Memory B cell (primary cell): Measurements from ENCODE around the gene TAMM41.

ENCODE experiments used
- ATAC-seq: fragments of 150-1000 bp; cut with Tn5 transposase; 2 replicates; pipeline ENCODE4 v1.10.0; 2021; ENCODE audit warnings: low read depth, mild to moderate bottlenecking, moderate library complexity
- DNase-seq, 2 donors: peaks; one replicate each; pipeline ENCODE4 v3.0.0; 2022; ENCODE audit warnings: low spot score in 2 of 2
- H3K27ac Mint-ChIP-seq: one replicate; pipeline ENCODE4 v1.8.0; 2022; ENCODE audit warnings: mild to moderate bottlenecking, moderate library complexity, mixed read lengths
- H3K27me3 Mint-ChIP-seq: one replicate; pipeline ENCODE4 v1.8.0; 2022; ENCODE audit warnings: mixed read lengths
- H3K36me3 Mint-ChIP-seq: one replicate; pipeline ENCODE4 v1.8.0; 2022; ENCODE audit warnings: mild to moderate bottlenecking, mixed read lengths
- H3K4me1 Mint-ChIP-seq: one replicate; pipeline ENCODE4 v1.8.0; 2022; ENCODE audit warnings: mixed read lengths
- H3K4me3 Mint-ChIP-seq: one replicate; pipeline ENCODE4 v1.8.0; 2022; ENCODE audit warnings: mild to moderate bottlenecking, moderate library complexity, mixed read lengths
- H3K9me3 Mint-ChIP-seq: one replicate; pipeline ENCODE4 v1.8.0; 2022; ENCODE audit warnings: mixed read lengths

The TAMM41 gene

DNA sequence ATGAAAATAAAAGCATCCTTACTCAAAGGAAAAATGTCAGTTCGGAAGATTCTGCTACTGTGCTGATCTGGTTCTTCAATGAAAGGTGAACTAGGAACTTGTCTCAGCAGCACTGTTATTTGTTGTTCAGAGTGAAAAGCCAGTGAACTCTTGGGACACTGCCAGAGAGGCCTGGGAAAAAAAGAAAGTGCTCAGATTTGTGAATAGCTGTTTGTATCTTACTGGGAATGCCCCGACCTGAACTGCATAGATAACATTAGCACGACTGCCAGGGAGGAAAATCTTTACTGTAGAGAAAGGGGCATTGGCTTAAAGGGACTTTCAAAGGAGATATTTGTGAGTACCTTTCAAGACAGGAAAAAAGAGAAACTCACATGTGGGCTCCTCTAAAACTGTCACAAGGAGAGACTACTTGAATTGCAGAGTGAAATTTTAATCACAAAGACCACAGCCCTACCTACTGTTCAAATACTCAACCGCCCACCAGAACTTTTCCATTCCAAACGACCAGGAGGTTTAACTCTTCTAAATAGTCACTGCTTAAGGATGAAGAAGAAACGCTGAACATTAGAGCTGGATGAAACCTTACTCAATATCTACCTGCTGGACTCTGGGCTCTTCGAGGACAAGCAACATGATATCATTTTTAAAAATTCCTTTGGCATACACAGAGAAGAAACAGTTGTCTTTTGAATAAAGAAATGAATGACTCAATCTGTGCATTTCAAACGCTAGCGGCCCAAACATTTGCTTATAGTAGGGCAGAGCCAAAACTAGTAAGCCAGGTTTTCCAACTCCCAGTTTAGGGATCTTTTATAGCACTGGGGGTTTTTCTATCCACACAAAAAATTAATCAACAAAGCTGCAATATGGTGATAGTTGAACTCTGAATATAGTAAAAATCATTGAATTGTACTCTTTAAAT is 13.4 kb downstream of the TAMM41 start:
- H3K27ac Mint-ChIP-seq = no peak overlapping the region
- no peaks in the 10 kb centered on the region for H3K9me3 Mint-ChIP-seq
- ATAC-seq (no peak), DNase-seq (no peak)
- H3K36me3 Mint-ChIP-seq = peaks cover 31% of the 10 kb centered on the region
- no peaks in the 10 kb centered on the region for H3K4me1 Mint-ChIP-seq
- no peak overlapping the region for H3K4me3 Mint-ChIP-seq
- no peaks in the 10 kb centered on the region for H3K27me3 Mint-ChIP-seq

DNA sequence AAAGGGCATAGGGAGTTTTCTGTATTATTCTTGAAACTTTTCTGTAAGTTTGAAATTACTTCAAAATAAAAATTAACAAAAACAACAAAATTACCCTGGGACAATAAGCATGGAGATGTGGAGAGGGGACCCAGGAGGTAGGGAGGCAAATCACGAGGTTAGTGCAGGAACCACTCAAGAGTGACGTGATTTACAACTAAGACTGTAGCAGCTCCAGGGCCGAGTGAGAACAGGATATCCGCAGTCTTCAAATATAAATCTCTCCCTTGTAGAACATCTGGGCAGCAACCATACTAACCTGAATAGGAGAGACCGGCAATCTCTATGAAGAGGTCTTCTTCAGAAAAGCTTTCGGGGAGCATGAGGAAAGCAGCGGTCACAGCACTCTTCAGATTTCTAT is 17.3 kb downstream of the TAMM41 start:
- H3K27me3 Mint-ChIP-seq = no peaks in the 10 kb centered on the region
- no peaks in the 10 kb centered on the region for H3K9me3 Mint-ChIP-seq
- no peak for ATAC-seq
- H3K27ac Mint-ChIP-seq = no peak overlapping the region
- DNase-seq = no peak
- peaks cover 40% of the 10 kb centered on the region for H3K36me3 Mint-ChIP-seq
- H3K4me3 Mint-ChIP-seq = no peak overlapping the region
- peaks cover 2% of the 10 kb centered on the region for H3K4me1 Mint-ChIP-seq

DNA sequence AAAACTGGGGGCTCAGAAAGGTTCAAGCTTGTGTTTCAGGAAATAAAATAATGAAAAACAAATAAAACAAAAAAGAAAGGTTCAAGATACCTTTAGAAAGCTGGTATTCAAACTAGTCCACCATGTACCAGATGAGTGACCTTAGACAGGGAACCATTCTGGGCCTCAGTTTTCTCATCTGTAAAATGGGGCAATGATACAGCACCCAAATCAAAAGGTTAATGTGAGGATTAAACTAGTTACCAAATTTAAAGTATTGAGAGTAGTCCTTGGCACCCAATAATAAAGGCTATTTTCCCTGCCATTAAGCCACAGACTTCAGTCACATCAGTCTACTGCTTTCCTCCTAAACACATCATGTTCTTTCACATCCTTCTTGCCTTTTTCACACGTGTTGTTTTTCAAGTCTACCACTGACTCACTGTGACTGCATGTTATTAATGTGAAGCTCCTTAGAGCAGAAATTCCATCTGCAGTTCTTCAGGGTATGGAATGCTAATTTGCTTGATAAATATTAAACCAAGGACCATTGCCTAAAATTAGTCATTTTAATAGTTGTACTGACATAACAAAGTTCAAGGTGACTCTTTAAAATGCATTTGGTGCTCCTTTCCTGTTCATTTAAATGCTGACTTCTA is 19.9 kb downstream of the TAMM41 start:
- H3K9me3 Mint-ChIP-seq = no peaks in the 10 kb centered on the region
- ATAC-seq = no peak

DNA sequence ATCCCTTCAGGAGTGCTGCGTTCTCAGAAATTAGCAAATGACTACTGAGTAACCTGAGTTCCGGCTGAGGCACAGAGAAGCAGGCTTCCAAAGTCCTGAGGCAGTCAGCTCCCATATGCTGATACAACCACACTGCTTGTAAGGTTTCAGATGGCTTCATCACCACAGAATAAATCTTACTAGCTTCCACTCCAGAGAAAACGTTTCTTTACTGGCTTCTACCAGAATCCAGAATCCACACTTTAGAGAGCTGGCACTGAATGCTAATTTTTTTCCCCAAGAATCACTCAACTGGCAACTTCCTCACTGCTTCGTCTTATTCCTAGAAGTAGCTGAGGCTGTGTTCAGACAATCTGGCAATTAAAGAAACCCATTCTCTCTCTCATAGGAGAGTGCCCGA is 21.4 kb downstream of the TAMM41 start:
- Mint-ChIP-seq H3K9me3 (no peaks in the 10 kb centered on the region), H3K27ac (no peak overlapping the region), H3K4me1 (peaks cover 2% of the 10 kb centered on the region), H3K36me3 (peaks cover 35% of the 10 kb centered on the region), H3K27me3 (no peaks in the 10 kb centered on the region), H3K4me3 (no peak overlapping the region)
- ATAC-seq (no peak), DNase-seq (no peak)

More for the DNA sequence above, 19.9 kb downstream of the TAMM41 start:
- Mint-ChIP-seq H3K4me3 (no peak overlapping the region), H3K27ac (no peak overlapping the region), H3K36me3 (peaks cover 34% of the 10 kb centered on the region), H3K27me3 (no peaks in the 10 kb centered on the region), H3K4me1 (peaks cover 2% of the 10 kb centered on the region)
- no peak for DNase-seq

DNA sequence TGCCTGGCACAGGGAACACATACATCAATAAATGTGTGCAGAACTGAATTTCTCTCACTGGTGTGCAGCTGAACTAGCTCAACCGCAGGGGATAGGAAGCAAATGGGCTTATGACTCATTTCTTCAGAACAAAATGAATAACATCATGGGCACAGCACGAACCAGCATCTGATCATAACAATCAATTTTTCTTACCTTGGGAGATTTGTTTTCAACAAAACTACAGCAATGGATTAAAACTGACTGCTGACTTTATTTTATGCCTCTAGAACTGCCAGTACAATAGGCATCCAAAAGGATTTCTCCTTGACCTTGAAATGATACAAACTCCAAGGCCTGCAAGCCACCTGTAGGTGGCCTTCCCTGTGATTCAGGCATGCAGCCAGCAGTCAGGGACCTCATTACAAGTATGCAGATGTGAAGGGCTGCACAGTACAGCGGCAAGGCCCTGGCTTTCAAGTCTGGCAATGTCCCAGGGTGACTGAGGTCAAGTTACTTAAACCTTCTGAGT is 26.1 kb downstream of the TAMM41 start:
- Mint-ChIP-seq H3K9me3 (no peaks in the 10 kb centered on the region), H3K4me3 (no peak overlapping the region), H3K4me1 (peaks cover 2% of the 10 kb centered on the region), H3K27me3 (no peaks in the 10 kb centered on the region), H3K27ac (no peak overlapping the region), H3K36me3 (peaks cover 35% of the 10 kb centered on the region)
- ATAC-seq (no peak), DNase-seq (no peak)

DNA sequence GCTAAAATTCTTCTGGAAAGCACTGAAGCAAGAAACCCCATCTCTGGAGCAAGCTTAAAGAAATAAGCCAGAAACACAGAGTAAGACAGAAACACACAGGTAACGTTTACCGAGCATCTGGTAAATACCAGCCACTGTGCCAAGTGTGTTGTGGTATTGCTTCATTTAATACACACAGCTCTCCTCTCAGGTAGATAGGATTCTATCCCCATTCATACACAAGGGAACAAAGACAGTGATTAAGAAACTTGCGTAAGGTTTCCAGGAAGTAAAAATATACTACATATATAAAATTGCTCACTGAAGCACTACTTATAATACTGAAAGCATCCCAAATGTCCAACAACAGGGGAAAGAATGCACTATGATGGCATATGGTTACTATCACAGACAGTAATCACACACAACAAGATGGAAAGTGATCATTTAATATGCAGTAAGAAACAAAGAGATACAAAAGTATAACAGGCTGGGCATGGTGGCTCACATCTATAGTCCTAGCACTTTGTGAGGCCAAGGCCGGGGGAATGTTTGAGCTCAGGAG is 27.5 kb downstream of the TAMM41 start:
- Mint-ChIP-seq H3K9me3 (no peaks in the 10 kb centered on the region), H3K4me1 (no peaks in the 10 kb centered on the region), H3K4me3 (no peak overlapping the region), H3K27ac (peak overlapping the region; percentile 58), H3K36me3 (peaks cover 40% of the 10 kb centered on the region), H3K27me3 (no peaks in the 10 kb centered on the region)
- DNase-seq (no peak), ATAC-seq (no peak)

DNA sequence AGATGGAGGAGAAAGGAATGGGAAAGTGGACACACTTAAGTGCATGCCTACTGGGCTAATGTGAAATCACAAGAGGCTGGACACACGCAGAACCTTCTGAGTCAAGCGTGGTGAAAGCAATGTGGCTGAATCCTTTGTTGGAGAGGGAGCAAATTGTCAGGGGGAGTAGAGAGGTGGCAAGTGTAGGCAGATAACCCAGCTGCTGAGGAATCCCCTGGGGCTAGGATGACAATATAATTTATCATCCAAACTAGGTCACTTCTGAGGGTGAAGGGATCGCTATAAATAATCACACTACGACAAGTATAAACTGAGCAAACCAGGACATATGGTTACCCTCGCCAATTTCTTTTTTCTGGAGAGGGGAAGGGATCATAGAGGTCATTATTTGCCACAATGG is 28.7 kb downstream of the TAMM41 start:
- Mint-ChIP-seq H3K27ac (no peak overlapping the region), H3K4me1 (no peaks in the 10 kb centered on the region), H3K36me3 (peaks cover 43% of the 10 kb centered on the region), H3K4me3 (no peak overlapping the region), H3K27me3 (no peaks in the 10 kb centered on the region), H3K9me3 (no peaks in the 10 kb centered on the region)
- no peak for DNase-seq
- no peak for ATAC-seq

DNA sequence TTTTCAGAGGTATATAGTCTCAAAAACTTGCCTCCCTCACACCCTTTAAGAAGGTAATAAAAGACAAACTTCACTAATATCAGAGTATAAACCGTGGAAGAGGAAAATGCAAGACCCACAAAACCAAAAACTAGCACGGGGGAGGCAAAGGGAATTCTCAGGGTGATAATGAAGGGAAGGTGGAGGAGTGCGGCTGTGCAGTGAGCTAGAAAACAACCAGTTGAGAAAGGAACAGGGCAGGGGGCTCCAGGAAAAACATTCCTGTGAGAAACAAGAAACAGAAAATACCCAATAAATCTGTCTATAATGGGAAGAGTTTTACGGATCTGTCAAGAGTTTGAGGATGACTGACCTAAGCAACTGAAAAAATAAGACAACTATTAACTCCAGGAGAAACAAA is 31.6 kb downstream of the TAMM41 start:
- Mint-ChIP-seq H3K4me1 (no peaks in the 10 kb centered on the region), H3K27ac (no peak overlapping the region), H3K36me3 (peaks cover 35% of the 10 kb centered on the region), H3K9me3 (no peaks in the 10 kb centered on the region), H3K27me3 (no peaks in the 10 kb centered on the region), H3K4me3 (no peak overlapping the region)
- no peak for DNase-seq
- no peak for ATAC-seq

DNA sequence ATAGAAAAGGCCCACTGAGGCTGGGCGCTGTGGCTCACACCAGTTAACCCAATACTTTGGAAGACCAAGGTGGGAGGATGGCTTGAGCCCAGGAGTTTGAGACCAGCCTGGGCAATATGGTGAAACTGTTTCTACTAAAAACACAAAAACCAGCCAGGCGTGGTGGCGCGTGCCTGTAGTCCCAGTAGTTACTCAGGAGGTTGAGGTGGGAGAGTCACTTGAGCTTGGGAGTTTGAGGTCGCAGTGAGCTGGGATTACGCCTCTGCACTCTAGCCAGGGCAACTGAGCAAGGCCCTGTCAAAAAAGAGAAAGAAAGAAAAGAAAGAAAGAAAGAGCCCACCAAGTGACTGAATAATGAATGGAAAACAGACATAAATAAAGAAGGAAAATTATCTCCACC is 32.0 kb downstream of the TAMM41 start:
- ATAC-seq = no peak
- Mint-ChIP-seq H3K36me3 (peaks cover 35% of the 10 kb centered on the region), H3K4me1 (no peaks in the 10 kb centered on the region), H3K27me3 (no peaks in the 10 kb centered on the region), H3K27ac (no peak overlapping the region), H3K4me3 (no peak overlapping the region), H3K9me3 (no peaks in the 10 kb centered on the region)
- DNase-seq = no peak

DNA sequence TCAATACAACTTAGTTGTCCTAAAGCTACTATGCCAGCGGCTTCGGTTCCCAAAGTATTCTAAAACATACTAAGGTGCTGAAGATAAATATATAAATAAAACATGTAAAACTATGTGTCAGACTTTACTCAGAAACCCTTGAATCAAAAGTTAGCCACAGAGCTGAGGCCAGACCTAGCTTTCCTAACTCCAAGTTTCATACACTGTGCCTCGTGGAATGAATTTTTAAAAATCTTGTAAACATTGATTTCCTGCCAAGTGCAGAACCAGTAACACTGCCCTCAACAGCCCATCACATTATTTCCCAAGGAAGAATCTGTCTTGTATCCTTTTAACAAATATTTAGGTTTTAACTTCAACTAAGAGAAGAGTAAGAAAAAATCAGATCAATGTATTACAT is 36.4 kb downstream of the TAMM41 start:
- Mint-ChIP-seq H3K36me3 (peaks cover 31% of the 10 kb centered on the region), H3K4me3 (no peak overlapping the region), H3K27ac (no peak overlapping the region), H3K27me3 (no peaks in the 10 kb centered on the region), H3K4me1 (no peaks in the 10 kb centered on the region), H3K9me3 (no peaks in the 10 kb centered on the region)
- DNase-seq (no peak), ATAC-seq (no peak)

DNA sequence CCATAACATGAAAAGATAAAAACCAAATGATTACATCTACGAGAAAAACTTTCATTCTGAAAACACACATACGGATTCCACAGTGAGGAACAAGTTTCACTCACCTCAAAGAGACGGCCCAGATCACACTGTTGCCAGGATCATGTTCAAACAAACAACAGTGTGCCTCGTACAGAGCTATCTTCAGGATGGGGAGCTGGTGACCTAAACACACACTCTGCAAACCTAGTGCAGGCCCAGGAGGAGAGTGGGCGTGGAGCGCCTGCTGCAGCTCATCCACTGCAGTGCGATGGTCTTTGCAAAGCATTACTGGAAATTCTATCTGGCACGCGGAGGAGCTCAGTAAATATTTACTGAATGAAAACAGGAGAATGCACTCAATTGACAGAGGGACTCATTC is 38.5 kb downstream of the TAMM41 start:
- Mint-ChIP-seq H3K4me3 (no peak overlapping the region), H3K9me3 (no peaks in the 10 kb centered on the region), H3K4me1 (no peaks in the 10 kb centered on the region), H3K27ac (no peak overlapping the region), H3K27me3 (no peaks in the 10 kb centered on the region), H3K36me3 (peaks cover 22% of the 10 kb centered on the region)
- ATAC-seq = no peak
- DNase-seq = no peak

DNA sequence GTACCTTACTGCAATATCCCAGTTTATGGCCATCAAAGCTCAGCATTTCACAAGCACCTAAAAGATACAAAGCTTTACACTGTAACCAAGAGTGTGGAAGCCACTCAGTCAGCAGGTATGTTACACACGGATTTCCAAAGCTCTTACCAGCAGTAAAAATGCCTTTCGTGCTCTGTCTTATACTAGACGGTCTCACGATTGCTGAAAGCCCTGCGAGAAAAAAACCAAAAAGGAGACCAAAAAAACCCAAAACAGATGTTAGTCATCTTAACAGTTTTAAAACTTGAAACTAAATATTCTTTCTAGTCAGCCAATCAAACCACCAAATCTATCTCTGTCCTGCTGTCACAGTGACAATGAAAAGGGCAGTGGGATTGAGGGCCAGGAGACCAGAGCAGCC is 39.0 kb downstream of the TAMM41 start:
- H3K9me3 Mint-ChIP-seq = no peaks in the 10 kb centered on the region
- H3K27ac Mint-ChIP-seq = peak overlapping the region; percentile 22
- peaks cover 25% of the 10 kb centered on the region for H3K36me3 Mint-ChIP-seq
- no peak overlapping the region for H3K4me3 Mint-ChIP-seq
- no peaks in the 10 kb centered on the region for H3K27me3 Mint-ChIP-seq
- H3K4me1 Mint-ChIP-seq = no peaks in the 10 kb centered on the region
- ATAC-seq (no peak), DNase-seq (no peak)

DNA sequence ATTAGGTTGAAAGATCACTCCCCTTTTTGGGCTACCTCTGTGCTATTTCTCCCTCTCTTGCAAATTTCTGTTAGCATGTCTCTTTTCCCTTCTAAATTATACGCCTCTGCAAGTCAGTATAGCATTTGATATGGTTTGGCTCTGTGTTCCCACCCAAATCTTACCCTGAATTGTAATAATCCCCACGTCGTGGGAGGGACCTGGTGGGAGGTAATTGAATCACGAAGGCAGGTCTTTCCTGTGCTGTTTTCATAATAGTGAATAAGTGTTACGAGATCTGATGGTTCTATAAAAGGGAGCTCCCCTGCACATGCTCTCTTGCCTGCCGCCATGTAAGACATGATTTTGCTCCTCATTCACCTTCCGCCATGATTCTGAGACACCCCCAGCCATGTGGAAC is 41.0 kb downstream of the TAMM41 start:
- Mint-ChIP-seq H3K4me3 (no peak overlapping the region), H3K36me3 (peaks cover 38% of the 10 kb centered on the region)

More for the DNA sequence above, 41.0 kb downstream of the TAMM41 start:
- ATAC-seq (no peak), DNase-seq (no peak)
- Mint-ChIP-seq H3K27ac (no peak overlapping the region), H3K4me1 (no peaks in the 10 kb centered on the region), H3K27me3 (no peaks in the 10 kb centered on the region), H3K9me3 (peaks cover 1% of the 10 kb centered on the region)
